KMS-11 (cell line): ENCODE measurements around the gene YWHAB.

Source experiments
- H2AFZ ChIP-seq: fragments of 200-600 bp; sonication (generic); 2 replicates; pipeline ENCODE4 v1.6.1; 2016; ENCODE audit warnings: antibody characterized with exemption, mixed run types, low read depth
- H3K27ac ChIP-seq: fragments of 200-600 bp; sonication (generic); 2 replicates; pipeline ENCODE4 v1.6.1; 2016; ENCODE audit warnings: mild to moderate bottlenecking, mixed run types
- H3K27me3 ChIP-seq: fragments of 200-600 bp; sonication (generic); 2 replicates; pipeline ENCODE4 v1.6.1; 2017; ENCODE audit warnings: mild to moderate bottlenecking, low read depth, mixed run types, moderate library complexity; ENCODE audit not compliant: insufficient read depth
- H3K36me3 ChIP-seq: fragments of 200-600 bp; sonication (generic); 2 replicates; pipeline ENCODE4 v1.6.1; 2017; ENCODE audit warnings: mild to moderate bottlenecking, mixed run types; ENCODE audit not compliant: insufficient read depth
- H3K4me1 ChIP-seq: fragments of 200-600 bp; sonication (generic); 2 replicates; pipeline ENCODE4 v1.6.1; 2016; ENCODE audit warnings: mild to moderate bottlenecking, low read depth, mixed run types; ENCODE audit not compliant: poor library complexity, severe bottlenecking
- H3K4me2 ChIP-seq: fragments of 200-600 bp; sonication (generic); 2 replicates; pipeline ENCODE4 v1.7.0; 2016; ENCODE audit warnings: mild to moderate bottlenecking, mixed run types
- H3K4me3 ChIP-seq: fragments of 200-600 bp; sonication (generic); IDR thresholded peaks from 2 replicates; pipeline ENCODE4 v1.6.1; 2017; ENCODE audit warnings: low read depth, low read length, mixed read lengths; ENCODE audit not compliant: insufficient read depth
- H3K79me2 ChIP-seq: fragments of 200-600 bp; sonication (generic); 2 replicates; pipeline ENCODE4 v1.6.1; 2016; ENCODE audit warnings: low read depth, mixed run types; ENCODE audit not compliant: insufficient read depth
- H3K9ac ChIP-seq: fragments of 200-600 bp; sonication (generic); 2 replicates; pipeline ENCODE4 v1.6.1; 2016; ENCODE audit warnings: mild to moderate bottlenecking, mixed run types
- H4K20me1 ChIP-seq: fragments of 200-600 bp; sonication (generic); 2 replicates; pipeline ENCODE4 v1.6.1; 2016; ENCODE audit warnings: mild to moderate bottlenecking, mixed run types; ENCODE audit not compliant: insufficient read depth
- TF ChIP-seq, protein P1 (sequence below): fragments of 200-600 bp; sonication (generic); conservative IDR thresholded peaks from 2 replicates; pipeline ENCODE4 v1.6.1; 2017; ENCODE audit warnings: low read depth, mild to moderate bottlenecking, antibody characterized with exemption, low read length, moderate library complexity, mixed read lengths

The YWHAB gene

GRCh38 chr20:44932916-44933315 lies 47.4 kb downstream of the YWHAB start:
- no peaks in the 10 kb centered on the region for H3K4me1 ChIP-seq
- no peaks in the 10 kb centered on the region for H3K27me3 ChIP-seq
- no peak overlapping the region for H3K4me2 ChIP-seq
- H3K9ac ChIP-seq = no peak overlapping the region
- no peaks in the 10 kb centered on the region for H3K36me3 ChIP-seq
- H3K27ac ChIP-seq = no peak overlapping the region
- H2AFZ ChIP-seq = no peak overlapping the region
- TF ChIP-seq, protein P1, sequence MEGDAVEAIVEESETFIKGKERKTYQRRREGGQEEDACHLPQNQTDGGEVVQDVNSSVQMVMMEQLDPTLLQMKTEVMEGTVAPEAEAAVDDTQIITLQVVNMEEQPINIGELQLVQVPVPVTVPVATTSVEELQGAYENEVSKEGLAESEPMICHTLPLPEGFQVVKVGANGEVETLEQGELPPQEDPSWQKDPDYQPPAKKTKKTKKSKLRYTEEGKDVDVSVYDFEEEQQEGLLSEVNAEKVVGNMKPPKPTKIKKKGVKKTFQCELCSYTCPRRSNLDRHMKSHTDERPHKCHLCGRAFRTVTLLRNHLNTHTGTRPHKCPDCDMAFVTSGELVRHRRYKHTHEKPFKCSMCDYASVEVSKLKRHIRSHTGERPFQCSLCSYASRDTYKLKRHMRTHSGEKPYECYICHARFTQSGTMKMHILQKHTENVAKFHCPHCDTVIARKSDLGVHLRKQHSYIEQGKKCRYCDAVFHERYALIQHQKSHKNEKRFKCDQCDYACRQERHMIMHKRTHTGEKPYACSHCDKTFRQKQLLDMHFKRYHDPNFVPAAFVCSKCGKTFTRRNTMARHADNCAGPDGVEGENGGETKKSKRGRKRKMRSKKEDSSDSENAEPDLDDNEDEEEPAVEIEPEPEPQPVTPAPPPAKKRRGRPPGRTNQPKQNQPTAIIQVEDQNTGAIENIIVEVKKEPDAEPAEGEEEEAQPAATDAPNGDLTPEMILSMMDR = no peak
- no peak overlapping the region for H3K4me3 ChIP-seq
- no peaks in the 10 kb centered on the region for H4K20me1 ChIP-seq
- no peaks in the 10 kb centered on the region for H3K79me2 ChIP-seq

DNA sequence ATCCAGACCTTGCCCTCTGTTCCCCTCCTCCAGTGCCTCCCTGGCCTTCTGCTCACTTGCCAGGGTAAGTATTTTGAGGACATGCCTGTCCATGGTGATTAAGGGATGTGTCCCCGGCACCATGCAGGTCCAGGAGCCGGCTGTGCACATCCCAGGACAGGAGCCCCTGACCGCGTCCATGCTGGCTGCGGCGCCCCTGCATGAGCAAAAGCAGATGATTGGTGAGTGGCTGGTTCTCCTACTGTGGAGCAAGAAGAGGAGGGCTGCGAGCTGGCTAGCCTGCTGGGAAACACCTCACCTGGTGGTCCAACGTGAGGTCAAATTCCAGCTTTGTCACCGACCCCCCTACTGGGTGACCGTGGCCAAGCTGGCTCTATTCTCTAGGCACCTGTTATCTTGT lies 51.0 kb downstream of the YWHAB start:
- no peak overlapping the region for H3K4me2 ChIP-seq
- no peak overlapping the region for H2AFZ ChIP-seq
- H3K4me3 ChIP-seq = no peak overlapping the region
- H3K9ac ChIP-seq = no peak overlapping the region
- H3K4me1 ChIP-seq = no peaks in the 10 kb centered on the region
- H3K27ac ChIP-seq = no peak overlapping the region
- H4K20me1 ChIP-seq = no peaks in the 10 kb centered on the region
- TF ChIP-seq, protein P1 = no peak
- H3K79me2 ChIP-seq = no peaks in the 10 kb centered on the region
- H3K27me3 ChIP-seq = no peaks in the 10 kb centered on the region
- no peaks in the 10 kb centered on the region for H3K36me3 ChIP-seq

GRCh38 chr20:44938637-44939036 lies 53.1 kb downstream of the YWHAB start:
- no peaks in the 10 kb centered on the region for H4K20me1 ChIP-seq
- no peak overlapping the region for H2AFZ ChIP-seq
- no peak overlapping the region for H3K4me3 ChIP-seq
- H3K27ac ChIP-seq = no peak overlapping the region
- H3K79me2 ChIP-seq = no peaks in the 10 kb centered on the region
- no peaks in the 10 kb centered on the region for H3K4me1 ChIP-seq
- TF ChIP-seq, protein P1 = no peak
- H3K36me3 ChIP-seq = no peaks in the 10 kb centered on the region; the same call in 1 of the 2 replicates
- no peak overlapping the region for H3K4me2 ChIP-seq
- H3K9ac ChIP-seq = no peak overlapping the region
- no peaks in the 10 kb centered on the region for H3K27me3 ChIP-seq

GRCh38 chr20:44941120-44941691 lies 55.7 kb downstream of the YWHAB start:
- no peak overlapping the region for H3K4me3 ChIP-seq
- H3K79me2 ChIP-seq = no peaks in the 10 kb centered on the region
- H3K4me1 ChIP-seq = no peaks in the 10 kb centered on the region
- H3K27me3 ChIP-seq = no peaks in the 10 kb centered on the region
- no peaks in the 10 kb centered on the region for H4K20me1 ChIP-seq
- H3K4me2 ChIP-seq = no peak overlapping the region
- H2AFZ ChIP-seq = no peak overlapping the region
- no peak overlapping the region for H3K9ac ChIP-seq
- no peak overlapping the region for H3K27ac ChIP-seq
- TF ChIP-seq, protein P1 = no peak
- H3K36me3 ChIP-seq = no peaks in the 10 kb centered on the region; the same call in 1 of the 2 replicates
